Right renal pelvis (tissue), 4 donors: ENCODE measurements around the gene RXRA. TPM values are rescaled to one million over a fixed set of nuclear protein-coding genes. Genes with fewer than 3 reads are reported as not detected.

ENCODE experiments used
- DNase-seq, 4 donors: peaks; one replicate each; pipeline ENCODE4 v3.0.0-alpha.2; 2013; ENCODE audit warnings: low read depth in 4 of 4, low spot score in 3 of 4, missing footprints in 1 of 4
- polyA plus RNA-seq, 4 donors: library from polyadenylated mRNA; unstranded; fragments of 120-200 nt; gene quantifications; one replicate each; pipeline ENCODE4 v1.2.1, GENCODE V29; 2013; ENCODE audit not compliant: insufficient read length in 4 of 4

RXRA gene
- polyA plus RNA-seq, 4 donors: 42.5 to 56.0 (median 46.7) TPM

DNA sequence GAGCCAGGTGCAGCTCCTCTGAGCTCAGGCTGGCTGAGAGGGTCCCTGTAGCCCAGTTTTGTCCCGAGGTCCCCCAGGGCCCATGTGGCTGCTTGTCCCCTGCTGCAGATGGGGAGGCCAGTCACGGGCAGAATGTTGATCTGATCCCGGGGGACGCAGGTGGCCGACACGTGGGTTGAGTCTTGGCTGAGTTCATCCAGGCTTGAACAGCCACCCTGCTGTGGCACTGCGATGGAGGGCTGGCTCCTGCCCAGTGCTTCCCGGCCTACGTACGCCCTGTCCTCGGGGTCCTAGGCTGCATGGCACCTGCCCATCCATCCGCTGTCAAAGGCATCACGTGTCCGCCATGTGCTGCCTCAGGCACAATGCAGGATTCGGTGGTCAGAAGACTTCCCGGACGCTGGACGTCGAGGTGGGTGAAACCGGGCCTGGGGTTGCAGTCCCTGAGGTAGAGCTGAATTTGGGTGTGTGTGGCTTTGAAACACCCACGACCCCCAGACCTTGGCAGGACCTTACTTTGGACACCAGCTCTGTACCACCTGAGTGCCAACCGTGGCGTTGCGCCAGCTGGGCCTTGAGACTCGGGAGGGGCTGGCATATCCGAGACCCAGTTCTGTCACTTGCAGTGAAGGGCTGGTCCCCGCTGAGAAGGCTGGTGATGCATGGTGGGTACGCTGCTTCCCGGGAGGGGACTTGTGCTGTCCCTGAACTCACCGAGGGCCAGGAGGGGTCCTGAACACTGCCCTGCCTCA lies 22.3 kb downstream of the RXRA start:
- no peak for DNase-seq

DNA sequence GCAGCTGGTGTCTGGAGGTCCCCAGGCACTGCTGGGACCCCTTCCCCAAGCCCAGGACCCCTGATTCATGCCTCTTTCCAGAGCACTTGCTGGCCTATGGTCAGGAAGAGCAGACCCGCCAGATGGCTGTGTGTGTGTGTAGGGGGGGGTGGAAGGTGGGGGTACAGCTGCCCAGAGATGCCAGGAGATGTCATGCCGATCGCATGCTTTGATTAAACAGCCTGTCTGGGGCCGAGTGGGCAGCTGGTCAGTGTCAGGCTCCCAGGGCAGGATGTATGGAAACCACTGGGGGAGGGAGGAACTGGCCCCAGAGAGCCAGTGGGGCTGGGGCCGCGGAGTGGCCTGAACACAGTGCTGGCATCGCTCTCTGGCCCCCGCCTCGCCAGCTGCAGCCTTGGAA lies 23.7 kb downstream of the RXRA start:
- DNase-seq: no peak

DNA sequence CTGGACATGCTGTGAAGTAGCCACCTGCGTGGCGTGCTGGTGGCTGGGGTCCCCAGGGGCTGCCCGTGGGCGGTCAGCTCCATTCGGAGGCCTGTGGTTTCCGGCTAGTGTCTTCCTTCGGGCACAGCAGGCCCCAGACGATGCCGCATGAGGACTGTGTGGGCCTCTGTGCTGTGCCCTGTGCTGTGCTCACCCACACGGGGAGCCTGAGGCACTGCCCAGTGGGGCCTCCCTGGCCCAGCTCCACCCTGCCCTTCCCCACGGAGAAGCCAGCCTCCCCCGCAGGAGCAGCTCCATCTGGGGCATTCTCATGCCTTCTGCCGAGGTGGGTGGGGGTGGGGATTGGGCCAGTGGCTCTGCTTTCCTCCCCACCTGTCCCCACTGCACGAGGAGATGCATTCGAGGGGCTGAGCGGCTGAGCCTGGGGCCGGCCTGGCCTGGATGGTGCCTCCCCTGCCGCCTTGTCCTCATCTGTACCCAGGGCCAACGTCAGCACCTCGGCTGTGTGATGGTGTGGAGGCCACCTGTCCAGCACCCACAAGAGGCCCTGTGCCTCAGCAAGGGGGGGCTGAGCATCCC lies 24.2 kb downstream of the RXRA start:
- DNase-seq: no peak

DNA sequence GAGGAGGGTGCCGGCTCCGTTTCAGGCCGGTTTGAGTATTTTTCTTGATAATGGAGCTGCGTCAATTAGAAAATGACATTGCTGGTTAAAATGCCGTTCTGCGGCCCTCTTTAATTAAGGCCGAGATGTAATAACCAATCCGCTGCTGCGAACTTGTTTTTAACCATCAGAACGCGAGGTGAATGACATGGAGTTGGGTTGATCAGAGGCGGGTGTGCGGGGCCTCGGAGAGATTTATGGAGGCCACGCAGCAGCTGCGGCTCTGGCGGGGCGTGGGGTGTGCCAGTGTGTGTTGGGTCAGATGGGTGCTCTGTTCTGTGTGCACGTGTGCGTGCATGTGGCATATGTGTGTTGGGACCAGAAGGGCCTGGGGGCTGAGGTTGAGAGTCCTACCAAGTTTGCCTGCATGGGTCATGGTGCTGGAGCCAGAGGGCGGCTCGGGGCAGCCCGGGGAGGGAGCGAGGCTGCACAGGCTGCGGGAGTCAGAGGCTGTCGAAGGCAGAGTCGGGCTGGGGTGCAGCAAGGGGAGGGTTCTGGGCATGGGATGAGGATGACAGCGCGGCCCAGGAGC lies 25.4 kb downstream of the RXRA start:
- no peak for DNase-seq

- DNase-seq: no peak
Measured at GRCh38 chr9:134352247-134352933, 26.1 kb downstream of the RXRA start.

- DNase-seq: no peak
Measured at GRCh38 chr9:134353539-134353938, 27.3 kb downstream of the RXRA start.

DNA sequence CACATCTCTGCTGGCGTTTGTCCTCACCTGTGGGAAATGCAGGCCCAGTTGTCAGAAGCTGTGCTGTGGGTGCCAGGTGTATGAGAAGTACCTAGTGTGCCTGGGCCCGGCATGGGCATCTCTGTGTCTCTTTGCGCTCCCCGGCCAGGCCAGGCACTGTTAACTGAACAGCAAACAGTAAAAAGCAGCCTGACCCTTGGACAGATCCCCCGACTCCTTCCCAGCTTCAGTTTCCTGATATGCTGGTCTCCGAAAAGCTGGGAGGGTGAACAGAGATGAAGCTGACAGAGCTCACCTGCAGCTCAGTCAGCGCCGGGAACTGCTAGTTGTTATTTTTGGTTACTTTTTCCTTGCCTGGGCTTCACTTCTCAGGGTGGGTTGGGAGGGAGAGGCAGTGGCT lies 28.9 kb downstream of the RXRA start:
- DNase-seq: no peak

- no peak for DNase-seq
Measured at GRCh38 chr9:134355561-134356279, 29.5 kb downstream of the RXRA start.

DNA sequence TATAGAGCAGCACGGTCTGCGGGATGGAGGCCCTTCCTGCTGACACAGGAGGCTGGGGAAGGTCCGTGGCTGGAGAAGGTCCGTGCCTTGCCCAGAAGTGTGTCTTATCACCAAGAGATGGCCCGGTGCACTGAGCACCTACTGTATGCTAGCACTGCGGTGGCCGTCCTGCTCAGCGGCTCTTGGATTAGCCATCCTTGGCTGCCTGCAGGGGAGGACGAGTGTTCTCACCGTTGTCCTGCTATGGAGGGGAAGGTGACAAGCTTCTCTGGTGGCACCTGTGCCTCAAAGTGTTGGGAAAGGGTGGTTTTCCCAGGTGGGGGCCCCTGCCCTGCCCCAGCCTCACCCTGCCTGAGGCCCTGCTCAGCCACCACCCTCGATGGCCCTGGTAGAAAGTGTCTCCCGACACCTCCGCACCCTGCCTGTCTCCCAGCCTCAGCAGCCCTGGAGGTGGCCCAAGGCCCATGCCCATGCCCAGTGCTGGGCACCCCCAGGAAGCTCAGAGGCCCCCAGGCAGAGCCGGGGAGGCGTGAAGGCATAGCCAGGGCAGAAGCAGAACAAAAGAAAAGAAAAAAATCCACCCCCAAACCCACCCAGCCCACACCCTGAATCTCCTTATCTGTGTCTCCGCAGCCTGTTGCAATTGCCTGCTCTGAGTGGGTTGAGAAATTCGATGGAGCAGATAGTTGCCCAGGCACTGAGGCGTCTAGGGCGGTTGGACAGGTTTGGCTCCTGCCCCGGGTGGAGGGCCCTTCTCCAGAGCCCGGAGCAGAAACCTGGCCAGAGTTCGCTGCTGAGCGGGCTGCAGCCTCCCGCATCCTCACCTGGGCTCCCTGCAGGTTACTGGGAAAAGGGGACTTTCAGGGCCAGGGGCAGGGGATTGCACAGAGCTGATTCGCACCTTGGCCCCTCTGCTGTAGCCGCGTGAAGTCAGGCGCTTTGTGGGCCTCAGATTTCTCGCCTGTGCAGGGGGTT lies 30.5 kb downstream of the RXRA start:
- no peak for DNase-seq

- DNase-seq: no peak
Measured at GRCh38 chr9:134357631-134358025, 31.4 kb downstream of the RXRA start.

DNA sequence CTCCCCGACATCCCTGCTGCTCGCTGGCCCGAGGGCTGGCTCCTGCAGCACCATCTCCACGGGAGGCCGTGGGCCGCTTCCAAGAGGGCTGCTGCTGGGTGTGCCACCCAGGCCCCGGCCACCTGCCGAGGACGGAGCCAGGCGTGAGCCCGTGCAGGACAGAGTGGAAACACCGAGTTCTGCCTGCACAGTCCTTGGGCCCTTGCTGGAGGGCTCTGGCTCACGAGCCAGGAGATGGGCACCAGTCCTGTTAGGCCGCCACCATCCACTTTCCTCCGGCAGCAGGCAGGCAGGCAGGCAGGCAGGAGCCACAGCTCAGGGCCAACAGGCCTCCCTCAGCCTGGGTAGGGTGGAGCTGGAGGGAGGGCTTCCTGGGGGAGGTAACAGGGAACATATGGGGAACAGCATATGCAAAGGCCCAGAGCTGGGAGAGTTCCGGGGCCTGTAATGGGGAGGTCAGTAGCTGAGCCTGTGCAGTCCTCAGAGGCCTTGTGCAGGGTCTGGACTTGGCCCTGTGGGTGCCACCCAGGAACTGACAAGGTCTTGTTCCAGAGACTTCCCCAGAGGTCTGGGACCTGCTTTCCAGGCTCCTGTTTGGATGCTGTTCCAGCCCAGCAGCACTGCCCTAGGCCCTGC lies 31.9 kb downstream of the RXRA start:
- DNase-seq: no peak

- no peak for DNase-seq
Measured at GRCh38 chr9:134358662-134359319, 32.5 kb downstream of the RXRA start.

- no peak for DNase-seq
Measured at GRCh38 chr9:134359493-134360179, 33.4 kb downstream of the RXRA start.

- DNase-seq: no peak
Measured at GRCh38 chr9:134360180-134360759, 34.0 kb downstream of the RXRA start.

DNA sequence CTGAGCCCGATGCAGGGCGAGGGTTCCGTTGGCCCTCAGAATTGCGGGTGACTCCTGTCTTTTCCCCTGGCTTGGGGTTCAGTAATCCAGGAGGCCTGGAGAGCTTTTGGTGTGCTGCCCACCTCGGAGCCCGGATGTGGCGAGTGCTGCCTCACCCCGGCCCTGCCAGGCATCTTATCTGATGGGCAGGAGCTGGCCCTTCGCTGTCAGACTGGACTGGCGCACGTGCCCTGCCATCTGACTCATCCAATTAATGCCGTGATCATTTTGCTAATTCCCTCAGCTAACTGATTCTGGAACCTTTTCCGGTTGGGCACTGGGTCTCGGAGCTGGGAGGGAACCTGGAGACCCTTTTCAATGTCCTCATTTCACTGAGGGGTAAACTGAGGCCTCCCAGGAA lies 34.6 kb downstream of the RXRA start:
- DNase-seq: no peak

GRCh38 chr9:134361426-134361825 lies 35.2 kb downstream of the RXRA start:
- DNase-seq: no peak

DNA sequence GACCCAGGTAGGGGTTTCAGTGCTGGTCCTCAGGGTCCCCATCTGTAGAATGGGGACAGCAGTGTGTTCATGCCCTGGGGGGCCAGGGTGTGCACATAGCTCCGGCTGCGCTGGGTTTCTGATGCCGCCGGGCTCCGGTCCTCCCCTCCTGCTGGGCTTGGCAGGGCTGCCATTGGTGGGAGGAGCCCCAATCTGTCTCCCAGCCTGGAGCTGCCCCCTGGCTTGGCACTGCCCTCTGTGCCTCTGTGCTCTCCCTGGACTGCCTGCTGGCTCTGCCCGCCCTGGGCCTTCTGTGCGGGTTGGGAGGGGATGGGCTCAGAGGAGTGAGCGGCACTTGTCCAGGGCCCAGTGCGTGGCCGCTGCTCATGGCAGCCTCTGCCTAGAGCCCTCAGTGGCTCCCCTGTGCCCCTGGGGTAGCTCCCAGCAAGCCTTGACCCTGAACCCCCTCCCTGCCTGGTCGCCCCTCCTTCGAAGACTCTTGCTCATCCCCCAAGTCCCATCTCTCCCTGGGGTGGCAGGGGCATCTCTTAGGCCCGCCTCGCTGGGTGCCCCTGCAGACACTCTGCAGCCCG lies 35.7 kb downstream of the RXRA start:
- no peak for DNase-seq

DNA sequence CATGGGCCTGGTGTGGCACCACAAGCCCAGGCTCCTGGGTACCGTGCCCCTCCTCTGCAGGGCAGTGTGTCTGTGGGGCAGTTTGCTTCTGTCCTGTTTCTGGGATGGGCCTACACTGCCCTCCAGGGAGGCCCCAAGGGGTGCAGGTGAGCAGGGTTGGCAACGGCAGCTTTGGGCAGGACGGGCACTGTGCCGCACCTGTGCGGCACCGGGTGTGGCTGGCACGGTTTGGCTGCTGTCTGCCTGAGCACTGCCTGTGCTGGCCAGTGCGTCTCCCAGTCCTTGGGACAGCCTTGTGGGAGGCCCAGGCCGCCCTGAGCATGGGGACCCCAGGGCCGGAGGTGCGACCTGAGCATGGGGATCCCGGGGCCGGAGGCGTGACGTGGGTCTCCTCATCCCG lies 37.2 kb downstream of the RXRA start:
- no peak for DNase-seq
